EL (cell line): ENCODE data around the gene HSPB9.

Source experiments
- DNase-seq: peaks from one replicate; pipeline ENCODE4 v3.0.0-alpha.2; 2016

The HSPB9 gene

GRCh38 chr17:42122371-42123303 is at the start of gene HSPB9:
Gene HSPB9, plus strand, starts transcription at chr17:42122804. Its CDS starts 47 bp downstream, at chr17:42122851.
- DNase-seq = no peak

- no peak for DNase-seq
These were observed 46.8 kb upstream of the HSPB9 start for GRCh38 chr17:42075789-42076188.

- no peak for DNase-seq
These were observed 45.6 kb upstream of the HSPB9 start for GRCh38 chr17:42076797-42077559.

- DNase-seq = no peak
These were observed 44.8 kb upstream of the HSPB9 start for GRCh38 chr17:42077755-42078154.

- no peak for DNase-seq
These were observed 44.1 kb upstream of the HSPB9 start for GRCh38 chr17:42078396-42079043.

GRCh38 chr17:42079541-42079940 is 43.1 kb upstream of the HSPB9 start:
- DNase-seq = no peak

- DNase-seq = no peak
These were observed 41.0 kb upstream of the HSPB9 start for GRCh38 chr17:42081516-42082129.

GRCh38 chr17:42087042-42087701 is 35.4 kb upstream of the HSPB9 start:
- no peak for DNase-seq

- DNase-seq = no peak
These were observed 34.6 kb upstream of the HSPB9 start for GRCh38 chr17:42087736-42088705.

GRCh38 chr17:42088736-42089135 is 33.9 kb upstream of the HSPB9 start:
- no peak for DNase-seq

- DNase-seq = no peak
These were observed 31.4 kb upstream of the HSPB9 start for GRCh38 chr17:42090964-42091790.

GRCh38 chr17:42092939-42093338 is 29.7 kb upstream of the HSPB9 start:
- no peak for DNase-seq

- no peak for DNase-seq
These were observed 28.1 kb upstream of the HSPB9 start for GRCh38 chr17:42094375-42095069.

GRCh38 chr17:42096360-42097111 is 26.1 kb upstream of the HSPB9 start:
- no peak for DNase-seq

- DNase-seq = no peak
These were observed 24.6 kb upstream of the HSPB9 start, which contains the start of gene ZNF385C for GRCh38 chr17:42097691-42098631. Gene ZNF385C, minus strand, starts transcription at chr17:42098473. Its CDS starts 35,417 bp downstream, at chr17:42063056.

- no peak for DNase-seq
These were observed 23.7 kb upstream of the HSPB9 start for GRCh38 chr17:42098730-42099399.
